Neural progenitor cell (in vitro differentiated cells): ENCODE data around the gene GMPPB. TPM values are rescaled to one million over a fixed set of nuclear protein-coding genes. Genes with fewer than 3 reads are reported as not detected.
A peak's percentile ranks its signal among the peaks of the same experiment; 100 is the strongest.
"Not testable (repeated sequence)": the region's sequence is repeated elsewhere in the genome, so short reads cannot be mapped to it uniquely, and the experiment has no call there.

Experiments
- DNase-seq: peaks from one replicate; pipeline ENCODE4 v3.0.0-alpha.2; 2016; ENCODE audit warnings: low spot score
- H2AFZ ChIP-seq: fragments of 200-600 bp; sonication (generic); replicated peaks from 2 replicates; pipeline ENCODE4 v1.6.1; 2016; ENCODE audit warnings: antibody characterized with exemption
- H3F3A ChIP-seq: fragments of 200-600 bp; sonication (generic); 2 replicates; pipeline ENCODE4 v1.6.1; 2016; ENCODE audit warnings: antibody characterized with exemption, low read depth
- H3K27ac ChIP-seq: fragments of 200-600 bp; sonication (generic); 2 replicates; pipeline ENCODE4 v1.5.1; 2016; ENCODE audit warnings: mild to moderate bottlenecking
- H3K27me3 ChIP-seq: fragments of 200-600 bp; sonication (generic); 2 replicates; pipeline ENCODE4 v1.6.1; 2016; ENCODE audit warnings: mild to moderate bottlenecking, moderate library complexity
- H3K36me3 ChIP-seq: fragments of 200-600 bp; sonication (generic); 2 replicates; pipeline ENCODE4 v1.5.1; 2016
- H3K4me1 ChIP-seq: fragments of 200-600 bp; sonication (generic); 2 replicates; pipeline ENCODE4 v1.6.1; 2016; ENCODE audit warnings: mixed run types
- H3K4me2 ChIP-seq: fragments of 200-600 bp; sonication (generic); 2 replicates; pipeline ENCODE4 v1.6.1; 2016
- H3K4me3 ChIP-seq: fragments of 200-600 bp; sonication (generic); 2 replicates; pipeline ENCODE4 v1.5.1; 2016
- H3K79me2 ChIP-seq: fragments of 200-600 bp; sonication (generic); 2 replicates; pipeline ENCODE4 v1.6.1; 2016; ENCODE audit warnings: low read depth
- H3K9ac ChIP-seq: fragments of 200-600 bp; sonication (generic); 2 replicates; pipeline ENCODE4 v1.6.1; 2016
- H3K9me3 ChIP-seq: fragments of 200-600 bp; sonication (generic); 2 replicates; pipeline ENCODE4 v1.5.1; 2016; ENCODE audit warnings: low read depth
- H4K20me1 ChIP-seq: fragments of 200-600 bp; sonication (generic); 2 replicates; pipeline ENCODE4 v1.6.1; 2016; ENCODE audit warnings: low read depth
- H3K27ac Mint-ChIP-seq: 3 replicates; pipeline ENCODE4 v1.8.0; 2021; ENCODE audit warnings: mixed read lengths
- H3K27me3 Mint-ChIP-seq: 2 replicates; pipeline ENCODE4 v1.8.0; 2022; ENCODE audit warnings: low read depth, mild to moderate bottlenecking, inconsistent platforms, moderate library complexity, mixed read lengths; ENCODE audit not compliant: insufficient read depth
- H3K36me3 Mint-ChIP-seq: 3 replicates; pipeline ENCODE4 v1.8.0; 2021; ENCODE audit warnings: mixed read lengths
- H3K4me1 Mint-ChIP-seq: 3 replicates; pipeline ENCODE4 v1.8.0; 2021; ENCODE audit warnings: mixed read lengths
- H3K4me3 Mint-ChIP-seq: 3 replicates; pipeline ENCODE4 v1.8.0; 2021; ENCODE audit warnings: mild to moderate bottlenecking, moderate library complexity, mixed read lengths
- H3K9me3 Mint-ChIP-seq: 3 replicates; pipeline ENCODE4 v1.8.0; 2020; ENCODE audit warnings: mixed read lengths
- total RNA-seq: library from RNA; depleted of rRNA; stranded (reverse); fragments of >200 nt; gene quantifications from 2 replicates; pipeline ENCODE4 v1.2.3, GENCODE V29; 2015; ENCODE audit warnings: low replicate concordance
- TF ChIP-seq, protein P1 (sequence below): fragments of 200-600 bp; sonication (generic); IDR thresholded peaks from 2 replicates; pipeline ENCODE4 v1.5.1; 2017; ENCODE audit warnings: antibody characterized with exemption, mild to moderate bottlenecking

Gene GMPPB
- total RNA-seq, 1 donor from 2014 or later: 10.6 TPM

DNA sequence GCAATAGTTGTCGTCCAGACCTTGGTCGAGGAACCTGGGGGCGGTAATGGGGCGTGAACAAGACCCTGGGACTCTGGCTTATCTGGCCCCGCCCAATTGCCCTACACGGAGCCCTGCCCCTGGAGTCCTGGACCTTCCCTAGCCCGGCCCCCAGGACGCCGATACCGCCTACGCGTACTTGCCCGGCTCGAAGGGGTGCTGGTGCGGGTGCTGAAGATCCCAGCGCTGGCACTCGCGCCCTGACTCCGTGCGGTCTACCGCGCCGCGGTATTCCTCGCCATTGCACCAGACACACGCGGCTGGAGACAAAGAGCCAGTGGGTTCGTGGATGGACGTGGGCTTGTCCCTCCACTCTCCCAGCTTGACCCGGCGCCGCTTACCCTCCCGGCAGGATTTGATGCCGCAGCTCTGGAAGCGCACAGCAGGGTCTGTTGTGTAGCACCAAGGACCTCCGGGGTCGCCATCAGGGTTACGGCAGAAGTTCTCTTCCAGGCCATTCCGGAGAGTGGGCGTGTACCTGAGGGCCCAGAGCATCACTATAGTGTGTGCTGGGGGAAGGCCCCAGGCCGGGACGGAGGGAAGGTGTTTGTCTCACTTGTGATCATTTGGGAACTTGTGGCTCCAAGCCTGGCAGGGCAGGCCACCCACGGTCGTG is 36.9 kb downstream of the GMPPB start:
- Histone ChIP-seq H3K4me3 (peak overlapping the region; percentile 41), H2AFZ (peak overlapping the region; percentile 27), H3K4me2 (peak overlapping the region; percentile 68), H3F3A (peaks cover 19% of the 10 kb centered on the region), H3K79me2 (peaks cover 13% of the 10 kb centered on the region), H3K27me3 (peaks cover 19% of the 10 kb centered on the region)
- H3K9me3 Mint-ChIP-seq, H3K4me1 ChIP-seq, H3K27ac ChIP-seq, H4K20me1 ChIP-seq, H3K27ac Mint-ChIP-seq, H3K9ac ChIP-seq, H3K36me3 ChIP-seq, H3K27me3 Mint-ChIP-seq, H3K9me3 ChIP-seq, H3K36me3 Mint-ChIP-seq: not testable (repeated sequence)
- H3K4me1 Mint-ChIP-seq: peaks cover 20% of the 10 kb centered on the region
- DNase-seq: peak; percentile 79
- H3K4me3 Mint-ChIP-seq: peak overlapping the region; percentile 71

DNA sequence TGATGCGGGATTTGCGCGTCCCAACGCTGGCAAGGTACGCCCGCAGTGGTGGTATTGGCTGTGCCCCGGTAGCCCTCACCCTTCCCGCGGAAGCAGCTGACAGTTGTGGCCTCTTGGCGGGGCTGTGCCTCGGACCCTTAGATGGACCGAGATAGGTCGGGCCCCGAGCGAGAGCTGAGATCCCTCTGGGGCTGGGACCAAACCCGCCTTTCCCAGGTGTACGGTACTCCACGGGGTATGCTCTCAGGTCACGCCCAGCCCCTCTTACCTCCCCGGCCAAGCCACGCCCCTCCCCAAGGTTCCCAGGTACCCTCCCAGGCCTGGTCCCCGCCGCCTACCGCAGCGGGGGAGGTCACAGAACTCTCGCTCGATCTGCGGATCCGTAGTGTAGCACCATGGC is 37.4 kb downstream of the GMPPB start:
- H3K9me3 ChIP-seq, H3K9ac ChIP-seq, H3K9me3 Mint-ChIP-seq, H3K27me3 Mint-ChIP-seq, H3K36me3 Mint-ChIP-seq, H3K27ac ChIP-seq, H3K36me3 ChIP-seq, H4K20me1 ChIP-seq, H3K27ac Mint-ChIP-seq, H3K4me1 ChIP-seq: not testable (repeated sequence)
- Histone ChIP-seq H3K4me2 (peak overlapping the region; percentile 68), H3K27me3 (peaks cover 19% of the 10 kb centered on the region), H3K4me3 (peak overlapping the region; percentile 41), H3F3A (peaks cover 19% of the 10 kb centered on the region), H3K79me2 (peaks cover 13% of the 10 kb centered on the region), H2AFZ (peak overlapping the region; percentile 27)
- peak; percentile 69 for DNase-seq
- Mint-ChIP-seq H3K4me3 (peak overlapping the region; percentile 71), H3K4me1 (peaks cover 20% of the 10 kb centered on the region)
- TF ChIP-seq, protein P1, sequence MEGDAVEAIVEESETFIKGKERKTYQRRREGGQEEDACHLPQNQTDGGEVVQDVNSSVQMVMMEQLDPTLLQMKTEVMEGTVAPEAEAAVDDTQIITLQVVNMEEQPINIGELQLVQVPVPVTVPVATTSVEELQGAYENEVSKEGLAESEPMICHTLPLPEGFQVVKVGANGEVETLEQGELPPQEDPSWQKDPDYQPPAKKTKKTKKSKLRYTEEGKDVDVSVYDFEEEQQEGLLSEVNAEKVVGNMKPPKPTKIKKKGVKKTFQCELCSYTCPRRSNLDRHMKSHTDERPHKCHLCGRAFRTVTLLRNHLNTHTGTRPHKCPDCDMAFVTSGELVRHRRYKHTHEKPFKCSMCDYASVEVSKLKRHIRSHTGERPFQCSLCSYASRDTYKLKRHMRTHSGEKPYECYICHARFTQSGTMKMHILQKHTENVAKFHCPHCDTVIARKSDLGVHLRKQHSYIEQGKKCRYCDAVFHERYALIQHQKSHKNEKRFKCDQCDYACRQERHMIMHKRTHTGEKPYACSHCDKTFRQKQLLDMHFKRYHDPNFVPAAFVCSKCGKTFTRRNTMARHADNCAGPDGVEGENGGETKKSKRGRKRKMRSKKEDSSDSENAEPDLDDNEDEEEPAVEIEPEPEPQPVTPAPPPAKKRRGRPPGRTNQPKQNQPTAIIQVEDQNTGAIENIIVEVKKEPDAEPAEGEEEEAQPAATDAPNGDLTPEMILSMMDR: peak; percentile 8

DNA sequence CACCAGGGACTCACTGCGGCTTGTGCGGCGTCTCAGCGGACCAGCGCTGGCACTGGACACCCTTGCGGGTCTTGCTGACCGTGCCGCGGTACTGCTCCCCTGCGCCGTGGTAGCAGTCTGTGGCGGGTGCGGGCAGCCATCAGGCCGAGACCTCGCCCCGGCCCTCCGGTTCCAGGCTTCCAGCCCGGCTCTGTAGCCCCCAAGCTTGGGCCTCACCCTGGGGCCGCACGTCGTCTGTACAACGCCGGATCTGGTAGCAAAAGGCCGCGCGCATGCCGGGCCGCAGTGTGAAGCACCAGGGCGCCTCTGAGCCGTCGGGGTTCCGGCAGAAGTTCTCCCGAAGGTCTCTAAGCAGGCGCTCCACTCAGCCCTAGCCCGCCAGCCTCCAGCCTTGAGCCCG is 37.9 kb downstream of the GMPPB start:
- Histone ChIP-seq H3K4me3 (peak overlapping the region; percentile 41), H3K79me2 (peaks cover 12% of the 10 kb centered on the region), H3F3A (peaks cover 19% of the 10 kb centered on the region), H3K27me3 (peaks cover 19% of the 10 kb centered on the region), H3K4me2 (peak overlapping the region; percentile 68)
- H3K4me1 ChIP-seq, H3K27ac ChIP-seq, H3K27ac Mint-ChIP-seq, H3K9ac ChIP-seq, H3K4me3 Mint-ChIP-seq, H3K9me3 ChIP-seq, DNase-seq, H4K20me1 ChIP-seq, H3K36me3 Mint-ChIP-seq, H2AFZ ChIP-seq, H3K36me3 ChIP-seq, H3K27me3 Mint-ChIP-seq, H3K9me3 Mint-ChIP-seq: not testable (repeated sequence)
- peaks cover 17% of the 10 kb centered on the region for H3K4me1 Mint-ChIP-seq

DNA sequence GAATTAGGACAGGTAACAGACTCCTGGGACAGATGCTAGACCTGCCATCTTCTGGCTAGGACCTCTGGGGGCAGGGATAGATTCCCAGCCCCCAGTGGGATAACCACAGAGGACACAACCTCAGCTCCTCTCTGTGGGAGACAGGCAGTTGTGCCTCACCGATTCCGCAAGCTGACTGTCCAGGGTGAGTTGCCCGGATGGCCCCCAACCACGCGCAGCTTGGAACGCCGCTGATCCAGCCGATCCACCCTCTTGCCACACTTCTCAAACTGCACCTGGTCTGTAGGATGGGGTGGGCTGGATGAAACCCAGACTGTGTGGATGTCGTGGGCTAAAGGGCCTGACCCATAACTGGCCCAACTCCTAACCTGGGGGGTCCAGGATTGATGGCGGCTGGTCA is 38.6 kb downstream of the GMPPB start:
- H3K27ac Mint-ChIP-seq, H2AFZ ChIP-seq, H3K4me3 ChIP-seq, H3K36me3 Mint-ChIP-seq, H3K4me2 ChIP-seq, H3K9ac ChIP-seq, H3K9me3 Mint-ChIP-seq, H3K79me2 ChIP-seq, H4K20me1 ChIP-seq, H3K36me3 ChIP-seq, H3K27me3 Mint-ChIP-seq, H3K9me3 ChIP-seq, DNase-seq, H3K27ac ChIP-seq, H3K4me1 ChIP-seq: not testable (repeated sequence)
- Mint-ChIP-seq H3K4me3 (peak overlapping the region; percentile 59), H3K4me1 (peaks cover 11% of the 10 kb centered on the region)
- Histone ChIP-seq H3F3A (peaks cover 19% of the 10 kb centered on the region), H3K27me3 (peaks cover 19% of the 10 kb centered on the region)

DNA sequence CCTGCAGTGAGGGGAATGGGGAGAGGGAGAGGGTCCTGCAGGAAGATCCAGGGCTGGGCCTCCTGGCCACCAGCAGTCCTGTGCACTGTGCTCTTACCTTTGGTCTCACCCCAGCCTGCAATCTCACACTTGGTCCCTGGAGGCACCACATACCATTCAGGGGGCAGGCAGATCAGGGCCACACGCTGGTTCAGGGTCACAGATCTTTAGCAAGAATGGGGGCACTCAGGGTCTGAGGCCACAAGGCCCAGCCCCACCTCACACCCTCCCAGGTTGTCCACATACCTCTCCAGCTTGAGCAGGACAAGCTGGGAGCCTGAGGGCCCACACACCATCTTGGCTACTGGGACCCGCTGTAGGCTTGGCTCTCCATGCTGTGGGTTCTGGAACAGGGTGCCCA is 39.3 kb downstream of the GMPPB start:
- not testable (repeated sequence) for H3K4me3 ChIP-seq, H3K36me3 ChIP-seq, H3K27ac ChIP-seq, H3K4me2 ChIP-seq, H3K79me2 ChIP-seq, H3K4me3 Mint-ChIP-seq, H3K9ac ChIP-seq, H3K4me1 ChIP-seq, DNase-seq, H3K9me3 ChIP-seq, H2AFZ ChIP-seq, H3K9me3 Mint-ChIP-seq, H3K27me3 Mint-ChIP-seq, H4K20me1 ChIP-seq, H3K27ac Mint-ChIP-seq, H3K4me1 Mint-ChIP-seq
- peaks cover 19% of the 10 kb centered on the region for H3K27me3 ChIP-seq
- peaks cover 19% of the 10 kb centered on the region for H3F3A ChIP-seq
- H3K36me3 Mint-ChIP-seq: peaks cover 12% of the 10 kb centered on the region
